T-helper 17 cell (primary cell): ENCODE data around the gene MAPT. TPM values are rescaled to one million over a fixed set of nuclear protein-coding genes. Genes with fewer than 3 reads are reported as not detected.

Source experiments
- ATAC-seq: fragments of 150-1000 bp; cut with Tn5 transposase; 2 replicates; pipeline ENCODE4 v1.10.0; 2021; ENCODE audit warnings: mild to moderate bottlenecking, moderate library complexity
- DNase-seq, 3 donors: peaks; one replicate each; pipeline versions ENCODE4 v3.0.0 to v3.0.0-alpha.2; 2020 to 2021
- H3K9me3 ChIP-seq: one replicate; pipeline ENCODE4 v1.7.0; 2013; ENCODE audit warnings: low read length, mild to moderate bottlenecking; ENCODE audit not compliant: control insufficient read depth, poor library complexity, severe bottlenecking
- H3K27ac Mint-ChIP-seq: one replicate; pipeline ENCODE4 v1.8.0; 2022; ENCODE audit warnings: mild to moderate bottlenecking, moderate library complexity, mixed read lengths
- H3K27me3 Mint-ChIP-seq: one replicate; pipeline ENCODE4 v1.8.0; 2022; ENCODE audit warnings: mixed read lengths
- H3K36me3 Mint-ChIP-seq: one replicate; pipeline ENCODE4 v1.8.0; 2022; ENCODE audit warnings: low read depth, mixed read lengths
- H3K4me1 Mint-ChIP-seq: one replicate; pipeline ENCODE4 v1.8.0; 2022; ENCODE audit warnings: mild to moderate bottlenecking, mixed read lengths
- H3K4me3 Mint-ChIP-seq: one replicate; pipeline ENCODE4 v1.8.0; 2022; ENCODE audit warnings: mild to moderate bottlenecking, moderate library complexity, mixed read lengths
- total RNA-seq, 4 donors: library from RNA in 2 of 4; stranded (reverse) in 2 of 4; gene quantifications; one replicate each; pipeline ENCODE4 v1.2.3 and lab custom pipeline; 2022 to 2026

Gene MAPT
- total RNA-seq, 2 donors from 2014 or later, result 1.2 to 2.3 TPM

- no peaks in the 10 kb centered on the region for H3K9me3 ChIP-seq
- DNase-seq (no peak), ATAC-seq (no peak)
- Mint-ChIP-seq H3K27me3 (peaks cover 12% of the 10 kb centered on the region), H3K36me3 (no peaks in the 10 kb centered on the region), H3K4me3 (no peak overlapping the region), H3K4me1 (peaks cover 18% of the 10 kb centered on the region), H3K27ac (no peak overlapping the region)
These were observed 24.5 kb upstream of the MAPT start for GRCh38 chr17:45869676-45870341.

GRCh38 chr17:45870342-45870974, 23.9 kb upstream of the MAPT start:
- ATAC-seq, result no peak
- H3K4me1 Mint-ChIP-seq, result peaks cover 18% of the 10 kb centered on the region
- no peak overlapping the region for H3K27ac Mint-ChIP-seq

DNA sequence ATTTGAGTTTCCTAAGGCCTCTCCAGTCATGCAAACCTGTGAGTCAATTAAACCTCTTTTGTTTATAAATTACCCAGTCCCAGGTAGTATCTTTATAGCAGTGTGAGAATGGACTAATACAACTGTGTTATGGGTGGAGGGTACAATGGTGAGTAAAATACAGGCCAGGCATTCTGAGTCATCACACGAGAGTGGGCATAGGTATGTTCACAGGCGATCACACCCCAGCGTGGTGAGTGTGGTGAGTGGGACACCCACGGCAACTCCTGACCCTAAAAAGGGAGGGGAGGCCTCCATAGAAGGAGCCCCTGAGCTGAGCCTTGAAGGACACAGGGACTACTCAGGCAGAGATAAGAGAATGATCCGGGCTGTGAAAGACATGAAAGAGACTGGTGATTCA, 22.6 kb upstream of the MAPT start:
- H3K27me3 Mint-ChIP-seq, result no peaks in the 10 kb centered on the region
- peak overlapping the region; percentile 61 for H3K27ac Mint-ChIP-seq
- H3K36me3 Mint-ChIP-seq, result no peaks in the 10 kb centered on the region
- no peaks in the 10 kb centered on the region for H3K9me3 ChIP-seq
- H3K4me3 Mint-ChIP-seq, result no peak overlapping the region
- peaks cover 18% of the 10 kb centered on the region for H3K4me1 Mint-ChIP-seq
- ATAC-seq (no peak), DNase-seq (no peak)

More at GRCh38 chr17:45870342-45870974, 23.9 kb upstream of the MAPT start:
- DNase-seq, result no peak
- no peaks in the 10 kb centered on the region for H3K9me3 ChIP-seq
- Mint-ChIP-seq H3K36me3 (no peaks in the 10 kb centered on the region), H3K4me3 (no peak overlapping the region), H3K27me3 (peaks cover 6% of the 10 kb centered on the region)

DNA sequence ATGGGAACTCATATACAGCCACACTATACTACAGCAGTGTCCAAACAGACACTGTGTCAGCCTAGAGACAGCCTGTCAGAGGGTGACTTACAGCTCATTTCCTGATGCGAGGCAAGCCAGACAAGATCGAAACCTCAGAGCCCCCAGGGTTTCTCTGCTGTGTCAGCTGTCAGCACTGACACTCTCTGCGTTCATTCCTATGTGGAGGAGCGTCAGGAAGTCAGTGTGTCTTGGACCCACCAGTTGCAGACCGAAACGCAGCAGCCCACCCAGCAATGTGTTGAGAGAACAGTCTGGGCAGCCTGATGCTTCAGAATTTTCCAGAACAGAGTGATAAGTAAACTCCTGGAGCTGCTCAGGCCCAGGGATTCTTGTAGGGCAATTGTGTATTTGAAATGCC, 20.6 kb upstream of the MAPT start:
- Mint-ChIP-seq H3K4me1 (peaks cover 12% of the 10 kb centered on the region), H3K4me3 (peak overlapping the region; percentile 82), H3K27me3 (no peaks in the 10 kb centered on the region), H3K36me3 (no peaks in the 10 kb centered on the region), H3K27ac (peak overlapping the region; percentile 90)
- ATAC-seq, result peak; percentile 89
- peak in 1 of 3 donors; percentile 28 for DNase-seq
- H3K9me3 ChIP-seq, result no peaks in the 10 kb centered on the region

GRCh38 chr17:45874151-45874550, 20.2 kb upstream of the MAPT start:
- Mint-ChIP-seq H3K36me3 (no peaks in the 10 kb centered on the region), H3K27me3 (no peaks in the 10 kb centered on the region), H3K4me1 (peaks cover 12% of the 10 kb centered on the region), H3K27ac (peak overlapping the region; percentile 90), H3K4me3 (no peak overlapping the region)
- ATAC-seq, result peak; percentile 87
- H3K9me3 ChIP-seq, result no peaks in the 10 kb centered on the region
- DNase-seq, result no peak

DNA sequence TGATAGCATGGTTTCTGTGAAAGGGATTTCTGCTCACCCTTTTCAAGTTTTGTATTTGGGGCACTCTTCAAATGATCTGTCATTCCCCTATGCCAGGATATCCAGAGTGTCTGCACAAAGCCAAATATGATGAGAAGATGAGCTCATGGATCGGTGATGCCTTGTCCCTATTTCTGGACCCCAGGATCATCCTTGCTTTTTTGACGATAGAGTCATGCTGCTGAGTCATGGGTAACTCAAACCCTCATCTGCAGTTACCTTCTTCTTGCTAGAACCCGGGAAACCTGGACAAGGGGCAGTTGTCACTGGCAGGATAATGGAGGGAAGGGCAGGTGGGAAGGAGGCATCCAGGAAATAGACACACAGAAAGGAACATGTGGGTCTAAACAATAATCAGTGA, 17.8 kb upstream of the MAPT start:
- Mint-ChIP-seq H3K4me3 (no peak overlapping the region), H3K4me1 (peaks cover 10% of the 10 kb centered on the region), H3K36me3 (no peaks in the 10 kb centered on the region), H3K27ac (no peak overlapping the region), H3K27me3 (peaks cover 4% of the 10 kb centered on the region)
- ATAC-seq (no peak), DNase-seq (no peak)
- H3K9me3 ChIP-seq, result no peaks in the 10 kb centered on the region

DNA sequence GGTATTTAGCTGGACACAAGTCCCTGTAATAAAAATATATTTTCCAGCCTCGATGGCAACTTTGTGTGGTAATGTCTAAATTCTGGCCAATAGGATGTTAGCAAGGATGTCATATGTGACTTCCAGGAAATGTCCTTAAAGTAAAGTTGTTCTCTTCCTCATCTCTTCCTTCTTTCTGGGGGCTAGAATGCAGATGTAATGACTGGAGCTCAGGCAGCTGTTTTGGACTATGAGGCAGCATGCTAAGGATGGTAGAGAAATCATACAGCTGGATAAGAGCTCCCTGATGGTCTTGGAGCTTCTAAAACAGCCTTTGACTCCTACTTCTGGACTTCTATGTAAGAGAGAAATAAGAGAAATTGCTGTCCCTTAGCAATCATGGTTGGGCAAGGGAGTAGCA, 16.9 kb upstream of the MAPT start:
- peaks cover 10% of the 10 kb centered on the region for H3K4me1 Mint-ChIP-seq
- H3K27ac Mint-ChIP-seq, result no peak overlapping the region
- H3K27me3 Mint-ChIP-seq, result peaks cover 4% of the 10 kb centered on the region
- DNase-seq (no peak), ATAC-seq (no peak)
- no peaks in the 10 kb centered on the region for H3K36me3 Mint-ChIP-seq
- no peak overlapping the region for H3K4me3 Mint-ChIP-seq
- H3K9me3 ChIP-seq, result no peaks in the 10 kb centered on the region

- ATAC-seq (no peak), DNase-seq (no peak)
- H3K27me3 Mint-ChIP-seq, result peaks cover 4% of the 10 kb centered on the region
- no peaks in the 10 kb centered on the region for H3K36me3 Mint-ChIP-seq
- peaks cover 2% of the 10 kb centered on the region for H3K4me1 Mint-ChIP-seq
- H3K9me3 ChIP-seq, result no peaks in the 10 kb centered on the region
- no peak overlapping the region for H3K27ac Mint-ChIP-seq
- H3K4me3 Mint-ChIP-seq, result no peak overlapping the region
These were observed 11.3 kb upstream of the MAPT start for GRCh38 chr17:45883063-45883462.

- DNase-seq (no peak), ATAC-seq (no peak)
- no peaks in the 10 kb centered on the region for H3K9me3 ChIP-seq
- no peaks in the 10 kb centered on the region for H3K27me3 Mint-ChIP-seq
- H3K4me1 Mint-ChIP-seq, result no peaks in the 10 kb centered on the region
- no peak overlapping the region for H3K27ac Mint-ChIP-seq
- no peak overlapping the region for H3K4me3 Mint-ChIP-seq
- H3K36me3 Mint-ChIP-seq, result no peaks in the 10 kb centered on the region
These were observed 7.5 kb upstream of the MAPT start for GRCh38 chr17:45886852-45887251.

DNA sequence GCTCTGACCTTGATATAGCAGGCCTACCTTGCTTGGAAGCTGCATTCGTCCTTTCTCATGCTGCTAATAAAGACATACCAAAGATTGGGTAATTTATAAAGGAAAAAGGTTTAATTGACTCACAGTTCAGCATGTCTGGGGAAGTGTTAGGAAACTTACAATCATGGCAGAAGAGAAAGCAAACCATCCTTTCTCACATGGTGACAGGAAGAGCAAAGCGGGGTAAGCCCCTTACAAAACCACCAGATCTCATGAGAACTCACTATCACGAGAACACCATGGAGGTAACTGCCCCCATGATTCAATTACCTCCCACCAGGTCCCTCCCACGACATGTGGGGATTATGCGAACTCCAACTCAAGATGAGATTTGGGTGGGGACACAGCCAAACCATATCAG, 6.0 kb upstream of the MAPT start:
- no peak for DNase-seq
- Mint-ChIP-seq H3K27ac (no peak overlapping the region), H3K27me3 (no peaks in the 10 kb centered on the region), H3K36me3 (no peaks in the 10 kb centered on the region), H3K4me3 (no peak overlapping the region), H3K4me1 (no peaks in the 10 kb centered on the region)
- ATAC-seq, result no peak
- no peaks in the 10 kb centered on the region for H3K9me3 ChIP-seq

- Mint-ChIP-seq H3K36me3 (no peaks in the 10 kb centered on the region), H3K4me3 (no peak overlapping the region), H3K27me3 (no peaks in the 10 kb centered on the region), H3K4me1 (no peaks in the 10 kb centered on the region), H3K27ac (no peak overlapping the region)
- ATAC-seq, result no peak
- no peak for DNase-seq
- no peaks in the 10 kb centered on the region for H3K9me3 ChIP-seq
These were observed 4.8 kb upstream of the MAPT start for GRCh38 chr17:45889579-45889978.

DNA sequence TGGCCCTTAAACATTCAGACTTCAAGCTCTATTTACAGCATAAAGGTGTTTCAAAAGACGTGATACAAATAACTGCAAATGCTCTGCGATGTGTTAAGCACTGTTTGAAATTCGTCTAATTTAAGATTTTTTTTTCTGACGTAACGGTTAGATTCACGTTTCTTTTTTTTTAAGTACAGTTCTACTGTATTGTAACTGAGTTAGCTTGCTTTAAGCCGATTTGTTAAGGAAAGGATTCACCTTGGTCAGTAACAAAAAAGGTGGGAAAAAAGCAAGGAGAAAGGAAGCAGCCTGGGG, 681 bp upstream of the MAPT start:
- ATAC-seq (no peak), DNase-seq (no peak)
- Mint-ChIP-seq H3K36me3 (no peaks in the 10 kb centered on the region), H3K4me1 (peaks cover 13% of the 10 kb centered on the region), H3K4me3 (peak overlapping the region; percentile 88), H3K27ac (peak overlapping the region; percentile 80), H3K27me3 (peaks cover 14% of the 10 kb centered on the region)
- no peaks in the 10 kb centered on the region for H3K9me3 ChIP-seq

DNA sequence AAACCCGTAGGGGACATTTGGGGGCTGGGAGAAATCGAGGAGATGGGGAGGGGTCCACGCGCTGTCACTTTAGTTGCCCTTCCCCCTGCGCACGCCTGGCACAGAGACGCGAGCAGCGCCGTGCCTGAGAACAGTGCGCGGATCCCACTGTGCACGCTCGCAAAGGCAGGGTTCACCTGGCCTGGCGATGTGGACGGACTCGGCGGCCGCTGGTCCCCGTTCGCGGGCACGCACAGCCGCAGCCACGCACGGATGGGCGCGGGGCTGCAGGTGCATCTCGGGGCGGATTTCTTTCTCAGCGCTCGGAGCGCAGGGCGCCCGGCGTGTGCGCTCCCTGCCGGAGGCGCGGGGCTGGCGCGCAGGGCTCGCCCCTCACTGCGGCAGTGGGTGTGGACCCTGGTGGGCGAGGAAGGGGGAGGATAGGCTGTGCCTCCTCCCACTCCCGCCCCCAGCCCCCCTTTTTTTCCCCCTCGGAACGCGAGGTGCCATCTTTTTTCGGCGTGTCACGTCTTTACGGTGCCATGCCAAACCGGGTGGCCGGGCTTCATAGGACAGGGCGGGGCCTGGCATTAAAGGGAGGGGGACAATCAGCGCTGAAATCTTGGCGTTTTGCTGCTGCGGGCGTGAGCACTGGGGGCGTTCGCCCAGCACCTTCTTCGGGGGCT, 1.1 kb downstream of the MAPT start:
- ATAC-seq, result peak; percentile 39
- peaks cover 13% of the 10 kb centered on the region for H3K4me1 Mint-ChIP-seq
- no peak overlapping the region for H3K27ac Mint-ChIP-seq
- H3K36me3 Mint-ChIP-seq, result no peaks in the 10 kb centered on the region
- DNase-seq, result peak in 1 of 3 donors; percentile 22
- H3K27me3 Mint-ChIP-seq, result peaks cover 31% of the 10 kb centered on the region
- peak overlapping the region; percentile 88 for H3K4me3 Mint-ChIP-seq
- no peaks in the 10 kb centered on the region for H3K9me3 ChIP-seq
